HEK293 (cell line): Measurements from ENCODE around the gene ARHGAP1.

Experiments
- AEBP2 ChIP-seq: fragments of 450-650 bp; formaldehyde crosslinking; IDR thresholded peaks from 2 replicates; pipeline ENCODE4 v1.5.1; 2016; ENCODE audit warnings: missing biosample characterization, missing genetic modification characterization, borderline replicate concordance
- BCL6B ChIP-seq: fragments of 450-650 bp; formaldehyde crosslinking; IDR thresholded peaks from 2 replicates; pipeline ENCODE4 v1.5.1; 2017; ENCODE audit warnings: missing biosample characterization, missing genetic modification characterization
- CTCF ChIP-seq: fragments of 450-650 bp; formaldehyde crosslinking; IDR thresholded peaks from 2 replicates; pipeline ENCODE4 v1.5.1; 2016; ENCODE audit warnings: missing biosample characterization, missing genetic modification characterization
- EGR2 ChIP-seq: fragments of 450-650 bp; formaldehyde crosslinking; IDR thresholded peaks from 2 replicates; pipeline ENCODE4 v1.5.1; 2016; ENCODE audit warnings: low read depth, missing biosample characterization, missing genetic modification characterization
- MZF1 ChIP-seq: fragments of 450-650 bp; formaldehyde crosslinking; IDR thresholded peaks from 2 replicates; pipeline ENCODE4 v1.5.1; 2017; ENCODE audit warnings: missing biosample characterization, missing genetic modification characterization, borderline replicate concordance
- PBX3 ChIP-seq: sonication (generic); formaldehyde crosslinking; IDR thresholded peaks from 2 replicates; pipeline ENCODE4 v1.8.1; 2022; ENCODE audit warnings: mild to moderate bottlenecking, moderate library complexity, missing genetic modification reagents
- ZBTB26 ChIP-seq: fragments of 450-650 bp; formaldehyde crosslinking; optimal IDR thresholded peaks from 2 replicates; pipeline ENCODE3; 2016; ENCODE audit warnings: missing biosample characterization, mild to moderate bottlenecking, missing genetic modification characterization
- ZBTB44 ChIP-seq: fragments of 450-650 bp; IDR thresholded peaks from 2 replicates; pipeline ENCODE4 v1.5.1; 2018; ENCODE audit warnings: missing biosample characterization, mild to moderate bottlenecking, missing genetic modification characterization
- ZBTB48 ChIP-seq: fragments of 450-650 bp; formaldehyde crosslinking; IDR thresholded peaks from 2 replicates; pipeline ENCODE4 v1.5.1; 2016; ENCODE audit warnings: missing biosample characterization, missing genetic modification characterization
- ZBTB49 ChIP-seq: fragments of 450-650 bp; formaldehyde crosslinking; IDR thresholded peaks from 2 replicates; pipeline ENCODE4 v1.5.1; 2016; ENCODE audit warnings: missing biosample characterization, missing genetic modification characterization, low read depth
- ZNF2 ChIP-seq: fragments of 450-650 bp; formaldehyde crosslinking; IDR thresholded peaks from 2 replicates; pipeline ENCODE4 v1.5.1; 2016; ENCODE audit warnings: missing biosample characterization, missing genetic modification characterization
- ZNF423 ChIP-seq: fragments of 450-650 bp; formaldehyde crosslinking; IDR thresholded peaks from 2 replicates; pipeline ENCODE4 v1.5.1; 2016; ENCODE audit warnings: missing biosample characterization, missing genetic modification characterization
- ZNF660 ChIP-seq: fragments of 450-650 bp; IDR thresholded peaks from 2 replicates; pipeline ENCODE4 v1.5.1; 2018; ENCODE audit warnings: missing biosample characterization, mild to moderate bottlenecking, missing genetic modification characterization
- ZNF830 ChIP-seq: fragments of 450-650 bp; IDR thresholded peaks from 2 replicates; pipeline ENCODE4 v1.5.0; 2018; ENCODE audit warnings: missing biosample characterization, missing genetic modification characterization, low read depth, mild to moderate bottlenecking, moderate library complexity

GRCh38 chr11:46663277-46663940, 37.0 kb downstream of the ARHGAP1 start:
- no peak for TF ChIP-seq CTCF (tag by site-specific recombination)
- no peak for TF ChIP-seq BCL6B (tag by site-specific recombination)
- TF ChIP-seq AEBP2, result no peak
- TF ChIP-seq ZBTB49 (tag by site-specific recombination), result no peak
- no peak for TF ChIP-seq PBX3 (CRISPR knock-in tag)
- no peak for TF ChIP-seq ZNF2 (tag by site-specific recombination)
- TF ChIP-seq EGR2 (tag by site-specific recombination), result no peak
- no peak for TF ChIP-seq ZBTB26
- no peak for TF ChIP-seq ZNF830
- TF ChIP-seq ZNF660, result no peak
- no peak for TF ChIP-seq MZF1
- TF ChIP-seq ZBTB48 (tag by site-specific recombination), result no peak
- no peak for TF ChIP-seq ZBTB44
- TF ChIP-seq ZNF423 (tag by site-specific recombination), result no peak
